Neuron (in vitro differentiated cells): ENCODE results near the gene RPS6KC1.
"Not testable (repeated sequence)": the region's sequence is repeated elsewhere in the genome, so short reads cannot be mapped to it uniquely, and the experiment has no call there.

Source experiments
- H2AFZ ChIP-seq: one replicate; pipeline ENCODE4 v1.6.1; 2013; ENCODE audit warnings: low read depth, mild to moderate bottlenecking, inconsistent platforms, low read length, moderate library complexity
- H3K27me3 ChIP-seq: one replicate; pipeline ENCODE4 v1.6.1; 2013; ENCODE audit warnings: low read length; ENCODE audit not compliant: insufficient read depth
- H3K36me3 ChIP-seq: one replicate; pipeline ENCODE4 v1.6.1; 2013; ENCODE audit warnings: low read length; ENCODE audit not compliant: insufficient read depth
- H3K4me1 ChIP-seq: one replicate; pipeline ENCODE4 v1.6.1; 2013; ENCODE audit warnings: low read length; ENCODE audit not compliant: insufficient read depth
- H3K4me3 ChIP-seq: 2 replicates; pipeline ENCODE4 v1.5.1; 2013; ENCODE audit warnings: mild to moderate bottlenecking, low read length, moderate library complexity
- H3K9me3 ChIP-seq: one replicate; pipeline ENCODE4 v1.6.1; 2013; ENCODE audit warnings: low read length

Gene RPS6KC1

DNA sequence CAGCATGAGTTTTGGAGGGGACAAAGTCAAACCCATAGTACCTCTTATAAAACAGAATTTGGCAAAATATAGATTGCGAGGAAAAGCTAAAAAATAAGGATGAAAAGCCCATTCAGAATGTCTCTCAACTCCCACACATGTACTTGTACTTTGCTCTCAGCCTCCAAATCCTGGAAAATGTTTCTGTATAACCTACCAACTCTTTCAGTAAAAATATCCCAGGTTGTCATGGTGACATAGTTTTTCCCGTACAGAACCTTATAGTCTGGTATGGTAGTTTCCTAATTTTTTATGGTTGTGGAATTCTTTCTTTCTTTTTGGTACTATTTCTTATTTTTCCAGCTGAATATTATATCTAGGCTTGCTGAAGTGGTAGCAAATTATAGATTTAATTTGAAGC, 15.5 kb upstream of the RPS6KC1 start:
- H3K9me3 ChIP-seq: no peaks in the 10 kb centered on the region
- H3K27me3 ChIP-seq: peaks cover 4% of the 10 kb centered on the region
- no peak overlapping the region for H2AFZ ChIP-seq
- H3K4me1 ChIP-seq: no peaks in the 10 kb centered on the region
- H3K36me3 ChIP-seq: no peaks in the 10 kb centered on the region
- no peak overlapping the region for H3K4me3 ChIP-seq

DNA sequence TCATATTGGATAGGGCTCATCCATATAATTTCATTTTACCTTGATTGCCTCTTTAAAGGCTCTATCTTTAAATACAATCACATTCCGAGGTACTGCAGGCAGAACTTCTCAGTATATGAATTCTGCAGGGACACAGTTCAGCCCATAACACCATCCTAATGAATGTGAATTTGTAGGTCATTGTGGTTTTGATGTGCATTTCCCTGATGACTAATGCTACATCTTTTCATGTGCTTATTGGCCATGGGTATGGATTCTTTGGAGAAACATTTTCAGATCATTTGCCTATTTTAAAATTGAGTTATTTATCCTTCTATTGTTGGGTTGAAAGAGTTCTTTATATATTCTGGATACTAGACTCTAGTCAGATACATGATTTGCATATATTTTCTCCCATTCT, 9.6 kb upstream of the RPS6KC1 start:
- H3K27me3 ChIP-seq: peaks cover 6% of the 10 kb centered on the region
- H3K4me3 ChIP-seq: no peak overlapping the region
- H3K4me1 ChIP-seq: no peaks in the 10 kb centered on the region
- no peaks in the 10 kb centered on the region for H3K9me3 ChIP-seq
- no peak overlapping the region for H2AFZ ChIP-seq
- H3K36me3 ChIP-seq: no peaks in the 10 kb centered on the region

DNA sequence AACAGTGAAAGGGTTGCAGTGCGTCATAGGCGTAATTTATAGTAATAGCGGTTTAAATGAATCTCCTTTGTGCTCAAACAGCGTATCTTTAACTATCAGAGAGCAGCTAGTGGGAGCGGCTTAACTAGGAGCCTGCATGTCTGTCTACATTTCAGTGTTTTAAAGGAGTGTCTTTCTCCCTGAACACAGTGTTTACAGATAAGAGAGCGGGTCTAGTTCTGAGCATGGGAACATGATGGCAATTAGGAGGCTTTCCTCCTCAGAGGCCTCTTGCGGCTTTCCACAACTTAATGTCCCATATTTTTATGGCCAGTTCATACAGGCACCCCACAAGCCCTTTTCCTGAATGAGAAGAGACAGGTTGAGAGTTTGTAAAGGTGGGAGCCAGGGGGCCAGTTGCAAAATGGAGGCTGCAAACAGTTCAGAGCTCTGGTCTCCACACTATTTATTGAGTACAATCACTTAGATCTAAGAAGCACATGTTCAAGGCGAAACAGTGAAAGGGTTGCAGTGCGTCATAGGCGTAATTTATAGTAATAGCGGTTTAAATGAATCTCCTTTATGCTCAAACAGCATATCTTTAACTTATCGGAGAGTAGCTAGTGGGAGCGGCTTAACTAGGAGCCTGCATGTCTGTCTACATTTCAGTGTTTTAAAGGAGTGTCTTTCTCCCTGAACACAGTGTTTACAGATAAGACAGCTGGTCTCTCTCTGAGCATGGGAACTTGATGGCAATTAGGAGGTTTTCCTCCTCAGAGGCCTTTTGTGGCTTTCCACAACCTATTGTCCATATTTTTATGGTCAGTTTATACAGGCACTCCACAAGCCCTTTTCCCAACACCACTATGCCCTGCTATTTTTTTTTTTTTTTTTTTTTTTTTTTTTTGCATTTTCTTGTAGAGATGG, 5.5 kb upstream of the RPS6KC1 start:
- not testable (repeated sequence) for H3K4me3 ChIP-seq, H3K27me3 ChIP-seq, H3K4me1 ChIP-seq, H2AFZ ChIP-seq, H3K9me3 ChIP-seq, H3K36me3 ChIP-seq

DNA sequence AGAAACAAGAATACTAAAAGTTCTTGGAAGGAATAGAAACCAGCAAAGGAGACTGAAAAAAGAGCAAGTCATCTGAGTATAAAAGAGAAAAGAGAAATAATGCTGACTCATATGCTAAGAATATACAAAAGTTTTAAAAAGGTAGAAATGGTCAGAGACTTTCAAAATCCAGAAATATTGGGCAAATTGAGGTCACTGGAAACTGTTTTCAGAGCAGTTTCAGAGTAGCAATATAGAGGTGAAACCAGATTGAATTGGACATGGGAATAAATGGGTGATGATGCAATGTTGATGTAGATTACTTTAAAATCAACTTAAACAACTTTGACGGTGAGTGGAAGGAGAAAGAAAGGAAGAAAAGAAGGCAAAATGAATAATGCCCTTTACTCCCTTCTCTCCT, 1.8 kb upstream of the RPS6KC1 start:
- Histone ChIP-seq H3K27me3 (peaks cover 3% of the 10 kb centered on the region), H3K4me1 (peaks cover 9% of the 10 kb centered on the region), H3K9me3 (no peaks in the 10 kb centered on the region), H3K36me3 (no peaks in the 10 kb centered on the region), H3K4me3 (no peak overlapping the region), H2AFZ (no peak overlapping the region)

DNA sequence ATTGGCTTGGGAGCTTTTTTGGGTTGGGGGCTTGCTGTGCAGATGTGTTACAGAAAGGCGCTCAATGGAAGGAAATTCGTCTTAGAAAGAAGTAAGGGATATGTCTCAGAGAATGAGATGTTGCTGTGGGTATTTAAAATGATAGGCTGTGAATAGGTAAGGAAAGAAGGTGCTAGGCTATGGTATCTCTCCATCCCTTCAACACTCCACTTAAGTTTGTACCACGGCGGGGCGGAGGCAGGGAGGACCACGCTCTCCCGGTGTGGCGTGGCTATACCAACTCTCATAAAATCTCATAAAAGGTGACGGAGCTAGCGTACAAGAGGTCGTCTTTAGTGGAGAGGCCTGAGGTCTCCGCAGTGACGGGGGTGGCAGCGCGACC, 305 bp upstream of the RPS6KC1 start:
- peak overlapping the region; percentile 99 for H3K4me3 ChIP-seq
- H3K36me3 ChIP-seq: no peaks in the 10 kb centered on the region
- H3K27me3 ChIP-seq: no peaks in the 10 kb centered on the region
- H2AFZ ChIP-seq: peak overlapping the region; percentile 84
- H3K4me1 ChIP-seq: peaks cover 9% of the 10 kb centered on the region
- H3K9me3 ChIP-seq: no peaks in the 10 kb centered on the region

DNA sequence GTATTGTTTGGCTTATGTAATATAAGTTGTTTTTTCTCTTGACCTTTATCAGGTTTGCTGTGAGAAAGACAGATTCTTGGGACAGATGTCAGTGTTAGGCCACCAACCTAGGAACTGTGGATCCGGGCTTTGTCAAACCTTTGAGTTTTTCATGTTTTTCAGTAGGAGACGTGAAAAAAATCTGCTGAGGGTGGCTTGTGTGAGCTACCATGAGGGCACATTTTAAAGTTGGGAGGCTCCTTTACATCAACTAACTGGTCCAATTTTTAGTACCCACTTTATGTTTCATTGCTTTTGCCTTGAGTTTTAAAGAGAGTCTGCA, 801 bp downstream of the RPS6KC1 start:
- Histone ChIP-seq H3K9me3 (no peaks in the 10 kb centered on the region), H3K36me3 (no peaks in the 10 kb centered on the region), H3K27me3 (no peaks in the 10 kb centered on the region), H2AFZ (peak overlapping the region; percentile 84), H3K4me1 (peaks cover 9% of the 10 kb centered on the region), H3K4me3 (peak overlapping the region; percentile 99)

DNA sequence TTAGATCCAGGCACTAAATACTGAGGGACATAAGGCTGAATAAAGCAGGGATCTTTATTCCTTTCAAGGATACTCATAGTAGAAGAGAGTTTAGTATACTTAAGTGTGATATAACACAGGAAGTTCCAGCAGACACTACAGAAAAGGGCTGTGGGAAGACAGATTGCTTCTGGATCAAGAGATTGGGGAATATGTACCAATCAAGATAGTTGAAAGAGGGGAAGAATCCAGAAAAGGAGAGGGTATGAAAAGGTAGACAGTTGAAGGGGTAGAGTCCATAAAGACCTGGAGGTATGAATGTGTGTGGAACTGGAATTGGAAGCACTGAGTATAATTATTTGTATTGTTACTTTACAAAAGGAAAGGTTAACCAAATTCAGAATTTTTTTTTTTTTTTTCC, 2.4 kb downstream of the RPS6KC1 start:
- Histone ChIP-seq H3K36me3 (no peaks in the 10 kb centered on the region), H3K4me3 (no peak overlapping the region), H2AFZ (no peak overlapping the region), H3K9me3 (no peaks in the 10 kb centered on the region), H3K4me1 (peaks cover 9% of the 10 kb centered on the region), H3K27me3 (no peaks in the 10 kb centered on the region)

DNA sequence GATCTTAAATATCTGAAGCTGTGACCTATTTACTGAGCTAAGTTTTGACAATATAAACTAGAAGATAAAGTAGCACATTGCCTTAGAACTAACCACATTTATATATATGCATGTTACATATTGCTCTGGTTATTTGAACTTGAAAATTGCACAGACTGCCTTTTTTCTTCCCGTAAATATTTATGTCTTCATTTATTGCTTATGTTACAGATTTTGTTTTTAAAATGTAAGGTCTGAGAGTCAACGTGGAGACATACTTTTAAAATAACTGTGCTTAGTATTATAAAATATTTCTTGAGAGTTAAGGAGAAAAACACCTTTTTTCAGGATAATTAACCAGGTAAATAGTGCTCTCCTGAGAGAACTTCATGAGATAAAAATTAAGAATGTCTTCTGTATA, 3.1 kb downstream of the RPS6KC1 start:
- Histone ChIP-seq H2AFZ (no peak overlapping the region), H3K4me3 (no peak overlapping the region), H3K4me1 (peaks cover 9% of the 10 kb centered on the region), H3K27me3 (no peaks in the 10 kb centered on the region), H3K36me3 (no peaks in the 10 kb centered on the region), H3K9me3 (no peaks in the 10 kb centered on the region)

DNA sequence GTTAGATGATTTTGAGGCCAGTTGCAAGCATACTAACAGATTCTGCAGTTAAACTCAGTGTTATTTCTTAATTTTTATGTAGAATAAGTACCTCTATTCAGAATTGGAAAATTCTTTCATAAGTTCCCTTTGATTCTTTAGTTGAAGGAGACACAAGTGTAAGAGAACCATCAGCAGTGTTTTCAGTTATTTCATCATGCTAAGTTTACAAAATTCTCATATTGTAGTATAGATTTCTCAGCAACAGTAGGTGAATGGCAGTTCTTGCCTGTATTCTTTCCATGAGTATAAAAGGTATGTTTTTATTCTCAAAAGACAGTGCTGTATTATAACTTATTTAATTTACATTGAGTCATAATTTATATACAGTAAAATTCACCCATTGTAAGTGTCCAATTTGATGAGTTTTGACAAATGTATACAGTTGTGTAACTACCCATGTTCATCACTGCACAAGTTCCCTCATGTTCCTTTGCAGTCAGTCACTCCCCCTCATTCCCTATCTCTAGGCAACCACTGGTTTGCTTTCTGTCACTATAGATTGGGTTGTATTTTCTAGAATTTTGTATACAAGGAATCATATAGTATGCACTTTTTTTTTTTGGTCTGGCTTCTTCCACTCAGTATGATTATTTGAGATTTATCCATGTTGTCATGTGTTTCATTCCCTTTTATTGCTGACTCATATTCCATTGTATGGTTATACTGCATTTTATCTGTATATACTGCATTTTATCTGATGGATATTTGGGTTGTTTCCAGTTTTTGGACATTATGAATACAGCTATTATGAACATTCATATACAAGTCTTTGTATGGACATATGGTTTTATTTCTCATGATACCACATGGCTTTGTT, 3.9 kb downstream of the RPS6KC1 start:
- H3K9me3 ChIP-seq: no peaks in the 10 kb centered on the region
- H3K4me3 ChIP-seq: no peak overlapping the region
- no peaks in the 10 kb centered on the region for H3K27me3 ChIP-seq
- peaks cover 9% of the 10 kb centered on the region for H3K4me1 ChIP-seq
- no peaks in the 10 kb centered on the region for H3K36me3 ChIP-seq
- no peak overlapping the region for H2AFZ ChIP-seq

DNA sequence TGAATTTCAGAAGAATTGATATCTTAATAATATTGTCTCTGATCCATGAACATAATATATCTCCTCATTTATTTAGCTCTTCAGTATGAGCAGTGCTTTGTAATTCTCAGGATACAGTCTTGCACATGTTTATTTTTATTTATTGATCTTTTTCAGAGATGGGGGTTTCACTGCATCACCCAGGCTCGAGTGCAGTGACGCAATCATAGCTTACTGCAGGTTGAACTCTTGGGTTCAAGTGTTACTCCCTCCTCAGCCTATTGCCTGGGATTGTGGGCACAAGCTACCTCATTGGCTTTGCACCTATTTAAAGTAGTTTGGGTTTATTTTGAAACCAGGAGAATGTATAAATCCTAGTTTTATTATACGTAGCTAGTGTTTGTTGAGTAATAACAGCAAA, 4.7 kb downstream of the RPS6KC1 start:
- Histone ChIP-seq H3K36me3 (no peaks in the 10 kb centered on the region), H3K4me3 (no peak overlapping the region), H3K4me1 (peaks cover 7% of the 10 kb centered on the region), H3K9me3 (no peaks in the 10 kb centered on the region), H3K27me3 (no peaks in the 10 kb centered on the region), H2AFZ (no peak overlapping the region)

DNA sequence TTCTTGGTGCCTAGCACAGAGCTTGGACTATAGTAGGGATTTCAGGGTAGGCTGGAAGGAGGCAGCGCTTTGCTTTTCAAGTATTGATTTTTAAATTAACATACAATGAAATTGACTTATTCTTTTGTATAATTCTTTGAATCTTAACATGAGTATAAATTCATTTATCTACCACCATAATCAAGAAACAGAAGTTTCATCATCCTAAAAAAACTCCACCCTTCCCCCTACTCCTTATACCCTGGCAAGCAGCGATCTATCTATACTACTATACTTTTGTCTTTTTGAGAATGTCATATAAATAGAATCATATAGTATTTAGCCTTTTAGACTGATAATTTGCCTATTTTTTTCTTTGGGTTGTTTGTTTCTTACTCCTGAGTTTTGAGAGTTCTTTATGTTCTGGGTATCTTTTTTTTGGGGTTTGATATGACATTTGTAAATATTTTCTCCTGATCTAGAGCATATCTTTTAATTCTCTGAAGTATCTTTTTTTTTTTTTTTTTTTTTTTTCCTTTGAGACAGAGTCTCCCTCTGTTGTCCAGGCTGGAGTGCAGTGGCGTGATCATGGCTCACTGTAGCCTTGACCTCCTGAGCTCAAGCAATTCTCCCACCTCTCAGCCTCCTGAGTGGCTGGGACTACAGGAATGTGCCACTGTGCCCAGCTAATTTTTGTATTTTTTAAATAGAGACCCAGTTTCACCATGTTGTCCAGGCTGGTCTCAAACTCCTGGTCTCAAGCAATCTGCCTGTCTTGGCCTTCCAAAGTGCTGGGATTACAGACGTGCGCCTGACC, 6.4 kb downstream of the RPS6KC1 start:
- Histone ChIP-seq H3K36me3 (no peaks in the 10 kb centered on the region), H3K27me3 (no peaks in the 10 kb centered on the region), H2AFZ (no peak overlapping the region), H3K4me1 (no peaks in the 10 kb centered on the region), H3K9me3 (no peaks in the 10 kb centered on the region), H3K4me3 (no peak overlapping the region)

DNA sequence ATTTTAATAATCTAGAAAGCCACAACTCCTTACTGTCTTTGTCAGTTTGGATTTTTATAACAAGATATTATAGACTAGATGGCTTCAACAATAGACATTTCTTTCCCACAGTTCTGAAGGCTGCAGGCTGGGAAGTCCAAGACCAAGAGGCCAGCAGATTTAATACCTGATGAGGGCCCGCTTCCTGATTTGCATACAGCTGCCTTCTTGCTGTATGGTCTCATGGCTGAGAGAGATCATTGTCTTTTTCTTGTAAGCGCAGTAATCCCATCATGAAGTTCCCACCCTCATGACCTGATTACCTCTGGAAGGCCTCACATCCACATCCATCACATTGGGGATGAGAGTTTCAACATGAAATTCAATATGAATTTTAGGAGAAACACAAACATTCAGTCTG, 9.8 kb downstream of the RPS6KC1 start:
- H2AFZ ChIP-seq: no peak overlapping the region
- H3K9me3 ChIP-seq: no peaks in the 10 kb centered on the region
- H3K4me3 ChIP-seq: no peak overlapping the region
- H3K36me3 ChIP-seq: no peaks in the 10 kb centered on the region
- H3K27me3 ChIP-seq: no peaks in the 10 kb centered on the region
- H3K4me1 ChIP-seq: no peaks in the 10 kb centered on the region

DNA sequence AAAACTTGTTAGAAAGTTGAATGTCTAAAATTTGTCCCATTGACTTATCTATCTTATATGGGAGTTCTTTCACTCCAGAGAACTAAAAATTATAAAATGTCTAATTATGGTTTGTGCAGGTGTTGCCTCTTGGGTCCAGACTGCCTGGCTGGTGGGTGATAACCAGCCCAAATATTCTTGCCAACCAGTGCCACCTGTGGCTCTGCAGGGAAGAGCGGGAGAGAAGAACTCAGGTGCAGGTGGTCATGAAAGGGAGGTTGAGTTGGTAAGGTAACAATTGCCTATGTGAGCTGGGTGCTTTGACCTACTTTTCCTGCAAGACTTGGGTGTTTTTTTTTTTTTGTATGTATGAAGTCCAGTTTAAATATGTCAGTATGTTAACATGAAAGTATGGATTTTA, 10.2 kb downstream of the RPS6KC1 start:
- Histone ChIP-seq H2AFZ (no peak overlapping the region), H3K4me1 (no peaks in the 10 kb centered on the region), H3K27me3 (no peaks in the 10 kb centered on the region), H3K36me3 (no peaks in the 10 kb centered on the region), H3K9me3 (no peaks in the 10 kb centered on the region), H3K4me3 (no peak overlapping the region)
